GM15510 (cell line): Measurements from ENCODE around the gene FUT6.

Experiments used
- POLR2A ChIP-seq: IDR thresholded peaks from 3 replicates; pipeline ENCODE4 v1.6.1; 2011; ENCODE audit warnings: borderline replicate concordance; ENCODE audit not compliant: insufficient read length; ENCODE audit errors: extremely low read depth

Gene FUT6

DNA sequence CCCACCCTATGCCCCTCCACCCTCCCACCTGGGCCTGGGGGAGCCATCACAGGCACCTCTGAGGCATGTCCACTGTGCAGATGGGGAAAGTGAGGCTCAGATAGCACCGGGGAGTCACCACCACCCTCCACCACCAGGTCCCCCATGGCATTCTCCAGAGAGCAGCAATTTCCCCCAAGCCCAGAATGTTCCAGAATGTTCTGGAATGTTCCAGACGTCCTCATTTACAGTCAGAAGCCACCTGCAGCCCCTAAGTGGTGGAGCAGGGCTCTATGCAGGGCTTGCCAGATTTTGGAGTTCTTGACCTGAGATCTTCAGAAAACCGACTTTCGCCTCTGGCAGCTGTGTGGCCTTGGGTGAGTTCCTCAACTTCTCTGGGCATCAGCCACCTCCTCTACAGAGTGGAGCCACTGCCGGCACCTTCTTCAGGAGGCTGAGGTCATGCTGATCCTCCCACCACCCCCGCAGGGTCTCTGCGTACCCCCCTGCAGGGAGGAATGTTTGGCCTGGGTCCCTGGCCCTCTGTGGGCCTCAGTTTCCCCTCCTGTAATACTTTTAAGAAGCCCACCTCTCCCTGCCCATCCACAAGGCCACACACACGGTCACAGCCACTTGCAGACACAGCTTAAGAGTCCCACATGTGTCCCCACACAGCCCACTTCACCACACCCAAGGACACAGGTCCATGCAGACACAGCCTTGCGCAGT is 24.7 kb upstream of the FUT6 start:
- no peak for TF ChIP-seq POLR2A

DNA sequence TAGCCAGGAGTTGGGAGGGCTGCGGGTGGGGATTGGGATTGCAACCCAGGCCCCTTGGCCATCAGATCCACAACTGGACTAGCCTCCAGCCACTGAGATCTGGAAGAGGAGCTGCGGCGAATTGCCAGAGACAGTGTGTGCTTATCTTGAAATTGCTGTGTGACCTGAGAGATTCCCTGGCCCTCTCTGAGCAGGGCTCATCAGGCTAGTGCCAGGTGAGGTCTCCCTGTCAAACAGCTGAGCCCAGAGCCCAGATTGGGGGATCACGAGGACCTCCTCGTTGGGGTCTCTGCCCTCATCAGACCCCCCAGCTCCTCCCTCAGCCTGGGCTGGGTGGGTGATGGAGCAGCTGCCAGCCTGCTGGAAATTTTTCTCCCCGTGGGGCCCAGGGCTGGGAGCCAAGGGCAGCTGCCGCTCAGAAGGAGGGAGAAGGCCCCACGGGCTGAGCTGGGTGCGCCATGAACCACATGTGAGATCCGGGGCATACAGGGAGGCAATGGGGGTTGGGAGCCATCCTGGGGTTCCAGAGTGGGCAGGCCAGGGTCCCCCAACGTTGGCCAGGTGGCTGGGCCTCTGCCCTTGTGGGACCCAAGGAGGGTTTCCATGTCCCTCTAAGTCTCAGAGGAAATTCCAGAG is 23.6 kb upstream of the FUT6 start:
- TF ChIP-seq POLR2A = no peak

DNA sequence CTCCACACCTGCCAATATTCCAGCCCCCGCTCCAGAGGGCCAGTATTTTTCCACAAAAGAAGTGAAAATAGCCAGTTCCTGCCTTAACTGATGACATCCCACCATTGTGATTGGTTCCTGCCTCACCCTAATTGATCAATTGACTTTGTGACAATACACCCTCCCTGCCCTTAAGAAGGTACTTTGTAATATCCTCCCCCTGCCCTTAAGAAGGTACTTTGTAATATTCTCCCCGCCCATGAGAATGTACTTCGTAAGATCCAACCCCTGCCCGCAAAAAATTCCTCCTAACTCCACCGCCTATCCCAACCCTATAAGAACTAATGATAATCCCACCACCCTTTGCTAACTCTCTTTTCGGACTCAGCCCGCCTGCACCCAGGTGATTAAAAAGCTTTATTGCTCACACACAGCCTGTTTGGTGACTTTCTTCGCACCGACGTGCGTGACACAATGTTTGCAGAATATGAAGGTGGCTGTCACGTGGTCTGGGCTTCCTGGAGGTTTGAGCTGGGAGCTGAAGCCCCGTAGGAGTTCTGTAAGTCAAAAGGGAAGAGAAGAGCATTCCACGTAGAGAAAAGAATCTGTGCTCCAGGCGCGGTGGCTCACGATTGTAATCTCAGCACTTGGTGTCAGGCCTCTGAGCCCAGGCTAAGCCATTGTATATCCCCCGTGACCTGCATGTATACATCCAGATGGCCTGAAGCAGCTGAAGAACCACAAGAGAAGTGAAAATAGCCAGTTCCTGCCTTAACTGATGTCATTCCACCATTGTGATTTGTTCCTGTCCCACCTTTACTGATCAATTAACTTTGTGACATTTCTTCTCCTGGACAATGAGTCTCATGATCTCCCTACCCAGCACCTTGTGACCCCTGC is 17.9 kb upstream of the FUT6 start:
- no peak for TF ChIP-seq POLR2A

DNA sequence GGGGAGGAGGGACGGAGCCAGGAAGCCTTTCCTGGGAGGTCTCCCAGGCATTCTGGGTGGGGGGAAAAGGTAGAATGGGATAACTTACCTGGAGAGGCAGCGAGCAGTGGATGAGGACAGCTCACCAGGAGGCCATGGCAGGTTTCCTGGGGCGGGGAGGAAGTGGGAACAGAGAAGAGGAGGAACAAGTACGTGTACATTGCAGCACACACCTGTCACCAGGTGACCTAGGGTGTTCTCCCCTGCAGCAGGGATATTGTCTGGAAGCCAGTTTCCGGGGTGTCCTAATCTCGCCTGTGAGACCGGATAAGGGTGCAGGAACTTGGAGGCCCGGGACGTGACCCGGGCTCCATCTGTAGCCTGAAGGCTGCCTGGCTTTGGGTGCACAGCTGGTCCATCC is 11.8 kb upstream of the FUT6 start, which contains the start of gene FUT3:
FUT3 (minus strand) TSS at position 148 of the 400 bp plus-strand sequence.
- TF ChIP-seq POLR2A = no peak

DNA sequence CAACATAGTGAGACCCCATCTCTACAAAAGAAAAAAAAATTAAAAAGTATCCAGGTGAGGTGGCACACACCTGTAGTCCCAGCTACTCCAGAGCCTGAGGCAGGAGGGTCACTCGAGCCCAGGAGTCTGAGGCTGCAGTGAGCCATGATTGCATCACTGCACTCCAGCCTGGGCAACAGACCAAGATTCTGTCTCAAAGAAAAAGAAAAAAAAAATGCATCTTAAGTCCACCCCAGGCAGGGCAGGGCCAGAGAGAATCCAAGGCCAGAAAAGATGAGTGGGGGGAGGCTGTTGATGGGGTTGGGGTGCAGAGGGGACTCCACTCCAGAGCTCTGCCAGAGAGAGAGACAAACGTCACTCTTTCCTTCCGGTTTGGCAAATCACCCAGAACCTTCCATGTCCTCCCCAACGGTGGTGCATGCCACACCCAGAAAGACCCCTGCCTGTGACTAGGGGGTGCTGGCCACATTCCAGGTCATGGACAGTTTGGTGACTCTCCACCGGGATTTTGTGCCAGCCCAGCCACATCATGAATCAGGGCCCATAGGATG is 11.3 kb upstream of the FUT6 start:
- TF ChIP-seq POLR2A = no peak

DNA sequence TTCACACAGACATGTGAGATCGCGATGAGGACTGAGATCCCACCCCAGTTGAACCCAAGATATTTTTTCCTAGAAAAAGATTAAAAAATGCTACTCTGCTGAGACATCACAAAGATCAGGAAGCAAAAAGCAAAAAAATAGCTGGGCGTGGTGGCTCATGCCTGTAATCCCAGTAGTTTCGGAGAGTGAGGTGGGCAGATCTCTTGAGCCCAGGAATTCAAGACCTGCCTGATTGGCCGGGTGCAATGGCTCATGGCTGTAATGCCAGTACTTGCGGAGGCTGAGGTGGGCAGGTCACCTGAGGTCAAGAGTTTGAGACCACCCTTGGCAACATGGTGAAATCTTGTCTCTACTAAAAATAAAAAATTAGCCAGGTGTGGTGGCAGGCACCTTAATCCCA is 10.7 kb upstream of the FUT6 start:
- no peak for TF ChIP-seq POLR2A

DNA sequence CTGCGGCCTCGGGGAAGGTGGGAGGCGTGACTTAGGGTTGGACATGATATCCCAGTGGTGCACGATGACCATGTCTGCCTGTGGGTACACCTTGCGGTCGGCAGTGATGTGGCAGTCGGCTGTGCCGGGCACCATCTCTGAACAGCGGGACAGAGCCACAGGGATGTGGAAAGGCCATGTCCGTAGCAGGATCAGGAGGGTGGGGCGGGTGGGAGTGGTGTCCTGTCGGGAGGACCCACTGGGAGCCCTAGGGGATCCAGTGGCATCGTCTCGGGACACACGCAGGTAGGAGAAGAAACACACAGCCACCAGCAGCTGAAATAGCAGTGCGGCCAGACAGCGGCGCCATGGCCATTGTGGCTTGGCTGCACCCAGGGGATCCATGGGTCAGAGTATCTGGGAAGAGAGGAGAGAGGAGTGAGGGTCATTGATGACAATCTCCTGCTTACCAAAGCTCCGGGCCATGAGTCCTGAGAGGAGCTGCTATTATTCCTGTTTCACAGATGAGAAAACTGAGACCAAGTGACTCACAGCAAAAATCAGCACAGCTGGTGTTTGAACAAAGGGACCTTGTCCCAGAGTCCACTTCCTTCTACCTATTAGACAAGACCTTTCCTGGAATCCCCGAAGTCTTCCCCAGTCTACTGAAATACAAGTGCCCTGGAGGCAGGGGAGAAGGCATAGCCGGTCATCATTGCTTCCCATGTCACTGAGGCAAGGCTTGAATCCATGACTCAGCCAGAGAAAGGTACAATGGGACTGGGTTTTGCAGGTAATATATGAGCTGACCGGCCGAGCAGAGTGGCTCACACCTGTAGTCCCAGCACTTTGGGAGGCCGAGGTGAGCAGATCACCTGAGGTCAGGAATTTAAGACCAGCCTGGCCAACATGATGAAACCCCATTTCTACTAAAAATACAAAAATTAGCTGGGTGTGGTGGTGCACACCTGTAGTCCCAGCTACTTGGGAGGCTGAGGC is 5.2 kb upstream of the FUT6 start:
- no peak for TF ChIP-seq POLR2A

DNA sequence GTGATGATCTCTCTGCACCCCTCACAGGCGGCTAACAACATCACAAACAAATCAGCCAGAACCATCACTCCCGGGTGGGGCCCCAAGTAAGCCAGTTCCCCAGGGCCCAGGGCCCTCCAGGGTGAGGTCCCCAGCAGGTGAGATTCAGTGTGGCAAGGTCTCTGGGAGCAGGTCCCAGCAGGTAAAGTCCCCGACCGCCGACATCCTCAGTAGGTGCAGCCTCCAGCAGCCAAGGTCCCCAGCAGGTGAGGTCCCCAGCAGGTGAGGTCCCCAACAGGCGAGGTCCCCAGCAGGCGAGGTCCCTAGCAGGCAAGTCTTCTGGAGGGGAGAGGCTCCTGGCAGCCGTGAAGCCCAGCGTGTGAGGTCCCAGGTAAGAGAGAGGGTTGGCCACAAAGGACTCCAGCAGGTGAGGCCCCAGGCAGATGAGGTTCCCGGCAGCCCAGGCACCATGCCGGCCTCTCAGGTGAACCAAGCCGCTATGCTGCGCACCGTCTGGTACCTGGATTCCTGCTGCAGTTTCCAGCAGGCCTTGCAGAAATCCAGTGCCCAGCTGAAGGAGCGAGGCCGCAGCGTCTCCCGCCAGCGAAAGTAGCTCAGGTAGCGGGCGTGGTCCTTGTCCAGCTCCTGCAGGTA is 3.9 kb upstream of the FUT6 start:
- no peak for TF ChIP-seq POLR2A

DNA sequence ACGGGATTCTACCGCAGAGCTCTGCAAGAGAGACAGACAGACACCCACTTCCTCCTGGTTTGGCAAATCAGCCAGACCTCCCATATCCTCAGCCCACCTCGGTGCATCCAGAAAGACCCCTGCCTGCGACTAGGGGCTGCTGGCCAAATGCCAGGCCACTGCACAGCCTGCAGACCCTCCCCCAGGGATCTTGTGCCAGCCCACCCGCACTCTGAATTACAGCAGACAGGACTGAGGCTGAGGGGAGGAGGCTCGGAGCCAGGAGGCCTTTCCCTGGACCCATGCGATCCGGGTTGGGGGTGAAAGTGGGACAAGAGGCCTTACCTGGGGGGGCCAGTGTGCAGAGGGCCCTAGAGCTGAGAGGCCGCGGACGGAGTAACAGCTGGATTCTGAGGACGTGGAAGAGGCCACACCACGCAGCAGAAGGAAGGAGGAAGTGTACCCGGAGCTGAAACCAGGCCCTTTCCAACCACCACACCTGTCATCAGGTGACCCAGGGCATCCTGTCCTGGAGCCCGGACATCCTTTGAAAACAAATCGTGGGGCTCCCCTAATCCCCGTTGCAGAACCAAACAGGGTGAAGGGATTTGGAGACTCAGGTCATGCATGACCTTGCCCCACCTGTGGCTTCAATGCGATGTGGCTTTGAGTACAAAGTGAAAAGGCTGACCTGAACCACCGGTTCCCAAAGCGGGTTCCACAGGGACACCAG is 993 bp downstream of the FUT6 start:
- TF ChIP-seq POLR2A = no peak

DNA sequence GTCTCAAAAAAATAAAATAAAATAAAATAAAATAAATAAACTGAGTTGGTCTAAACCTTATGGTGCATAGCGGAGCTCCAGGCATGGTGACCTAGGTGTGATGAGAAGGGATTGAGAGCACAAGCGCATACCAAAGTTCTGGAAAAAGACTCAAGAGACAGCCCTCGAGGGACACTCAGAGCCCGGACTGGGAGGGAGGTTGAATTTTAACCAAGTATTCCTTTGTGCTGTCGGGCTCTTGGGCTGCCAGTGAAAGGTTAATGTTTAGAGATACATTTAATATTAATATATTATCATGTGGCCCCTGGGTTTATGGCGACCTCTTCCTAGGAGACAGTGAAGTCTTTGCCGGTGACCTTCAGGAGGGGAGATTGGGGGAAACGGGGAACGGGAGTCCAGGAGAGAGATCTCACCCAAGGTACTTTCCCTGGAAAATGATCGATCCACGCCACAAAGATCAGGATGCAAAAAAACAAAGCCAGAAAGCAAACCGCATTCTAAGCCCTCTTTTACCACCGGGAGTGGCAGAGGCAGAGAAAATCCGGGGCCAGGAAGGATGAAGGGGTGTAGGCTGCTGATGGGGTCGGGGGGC is 1.6 kb downstream of the FUT6 start:
- no peak for TF ChIP-seq POLR2A

DNA sequence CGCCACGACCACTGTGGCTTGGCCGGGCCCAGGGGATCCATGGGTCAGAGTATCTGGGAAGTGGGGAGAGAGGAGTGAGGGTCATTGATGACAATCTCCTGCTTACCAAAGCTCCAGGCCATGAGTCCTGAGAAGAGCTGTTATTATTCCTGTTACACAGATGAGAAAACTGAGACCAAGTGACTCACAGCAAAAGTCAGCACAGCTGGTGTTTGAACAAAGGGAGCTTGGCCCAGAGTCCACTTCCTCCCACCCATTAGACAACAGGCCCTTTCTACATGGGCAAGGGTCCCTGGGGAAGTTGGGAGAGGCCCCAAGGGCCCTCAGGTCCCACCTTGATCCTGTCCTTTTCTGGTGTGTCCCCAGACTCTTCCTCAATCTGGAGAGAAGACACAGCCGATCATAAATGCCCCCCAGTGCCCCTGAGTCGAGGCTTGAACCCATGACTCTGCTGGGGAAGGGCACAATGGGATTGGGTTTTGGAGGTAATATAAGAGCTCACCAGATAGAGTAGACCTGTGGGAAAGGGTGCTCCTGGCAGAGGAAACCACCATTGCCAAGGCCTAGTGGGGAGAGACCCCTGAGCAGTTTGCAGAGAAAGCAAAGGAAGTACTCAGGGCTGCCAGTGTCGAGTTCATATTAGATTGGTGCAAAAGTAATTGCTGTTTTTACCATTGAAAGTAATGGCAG is 6.8 kb downstream of the FUT6 start:
- TF ChIP-seq POLR2A = no peak

DNA sequence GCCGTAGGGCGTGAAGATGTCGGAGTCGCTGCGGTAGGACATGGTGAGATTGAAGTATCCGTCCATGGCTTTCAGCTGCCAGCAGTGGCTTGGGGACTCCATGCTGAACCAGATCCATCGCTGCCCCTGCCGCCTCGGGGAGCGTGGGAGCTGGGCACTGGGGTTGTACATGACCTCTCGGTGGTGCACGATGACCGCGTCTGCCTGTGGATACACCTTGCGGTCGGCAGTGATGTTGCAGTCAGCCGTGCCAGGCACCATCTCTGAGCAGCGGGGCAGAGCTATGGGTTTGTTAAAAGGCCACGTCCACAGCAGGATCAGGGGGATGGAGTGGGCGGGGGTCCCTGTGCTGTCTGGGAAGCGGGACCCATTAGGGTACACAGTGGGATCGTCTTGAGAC is 7.4 kb downstream of the FUT6 start:
- no peak for TF ChIP-seq POLR2A
